ENCODE measurements around the gene KCNK7.

- no peak for TF ChIP-seq CTCF (IDR thresholded peaks at IDR 0.05 in 2 of 3, conservative IDR thresholded peaks at IDR 0.05 in 1 of 3; ENCODE audit: borderline replicate concordance in 1 of 3, insufficient read depth in 1 of 3, low read depth in 2 of 3, low read length in 2 of 3)
- no peak for TF ChIP-seq REST (IDR thresholded peaks at IDR 0.05; ENCODE audit: low read depth)
- TF ChIP-seq ZNF274 (IDR thresholded peaks at IDR 0.05; ENCODE audit: low read depth, low read length) = no peak
Measured at GRCh38 chr11:65554842-65555430, 40.7 kb downstream of the KCNK7 start.
